HG03439 (cell line): ENCODE measurements around the gene USP44.
"Not testable (repeated sequence)": the region's sequence is repeated elsewhere in the genome, so short reads cannot be mapped to it uniquely, and the experiment has no call there.

ENCODE experiments used
- ATAC-seq: cut with Tn5 transposase; IDR thresholded peaks from one replicate; pipeline ENCODE4 v1.9.1; 2021; ENCODE audit warnings: mild to moderate bottlenecking, moderate library complexity; ENCODE audit not compliant: unreplicated experiment

Gene USP44

GRCh38 chr12:95511977-95512376 is 39.3 kb downstream of the USP44 start:
- ATAC-seq: no peak

- ATAC-seq: no peak
Observed at GRCh38 chr12:95509300-95509699, 42.0 kb downstream of the USP44 start.

GRCh38 chr12:95506707-95507523 is 44.4 kb downstream of the USP44 start:
- ATAC-seq: no peak

GRCh38 chr12:95505039-95505438 is 46.2 kb downstream of the USP44 start:
- ATAC-seq: no peak

GRCh38 chr12:95504140-95504539 is 47.1 kb downstream of the USP44 start:
- no peak for ATAC-seq

- no peak for ATAC-seq
Observed at GRCh38 chr12:95499772-95500171, 51.5 kb downstream of the USP44 start.

- ATAC-seq: no peak
Observed at GRCh38 chr12:95498968-95499367, 52.3 kb downstream of the USP44 start.

GRCh38 chr12:95497031-95497430 is 54.2 kb downstream of the USP44 start:
- ATAC-seq: no peak

GRCh38 chr12:95495433-95495832 is 55.8 kb downstream of the USP44 start:
- no peak for ATAC-seq

- ATAC-seq: no peak
Observed at GRCh38 chr12:95494888-95495287, 56.4 kb downstream of the USP44 start.

- ATAC-seq: no peak
Observed at GRCh38 chr12:95492462-95492861, 58.8 kb downstream of the USP44 start.

GRCh38 chr12:95487024-95487423 is 64.3 kb downstream of the USP44 start:
- no peak for ATAC-seq

- ATAC-seq: no peak
Observed at GRCh38 chr12:95484524-95484923, 66.8 kb downstream of the USP44 start.

- not testable (repeated sequence) for ATAC-seq
Observed at GRCh38 chr12:95482564-95482963, 68.7 kb downstream of the USP44 start.

- no peak for ATAC-seq
Observed at GRCh38 chr12:95481888-95482287, 69.4 kb downstream of the USP44 start.

GRCh38 chr12:95481072-95481471 is 70.2 kb downstream of the USP44 start:
- ATAC-seq: no peak

GRCh38 chr12:95480230-95480629 is 71.0 kb downstream of the USP44 start:
- ATAC-seq: no peak

- no peak for ATAC-seq
Observed at GRCh38 chr12:95474660-95474958, 76.7 kb downstream of the USP44 start.

- peak; percentile 98 for ATAC-seq
Observed at GRCh38 chr12:95473884-95474659, 77.2 kb downstream of the USP44 start, which contains the start of gene METAP2. Gene METAP2 (plus strand): TSS chr12:95474152. CDS start chr12:95474180, 28 bp downstream.

GRCh38 chr12:95473231-95473883 is 77.9 kb downstream of the USP44 start:
- peak; percentile 23 for ATAC-seq

GRCh38 chr12:95470300-95470699 is 81.0 kb downstream of the USP44 start:
- no peak for ATAC-seq
